ENCODE data around the gene BPIFB1. TPM values are rescaled to one million over a fixed set of nuclear protein-coding genes. Genes with fewer than 3 reads are reported as not detected.

BPIFB1 gene
- total and polyA plus RNA-seq, 2 of the 13 experiments (the other 11 are each of a cell fraction or from before 2014, with no cell fraction given) = 0.82 to 4.4 TPM

GRCh38 chr20:33308668-33309067 lies 25.7 kb downstream of the BPIFB1 start (continued):
- TF ChIP-seq SKIL (CRISPR knock-in tag; IDR thresholded peaks at IDR 0.05; ENCODE audit: borderline replicate concordance) = 0 out of 2 replicates have a peak, but pooled peaks have one; percentile 15
- no peak for TF ChIP-seq STAG1 (CRISPR knock-in tag; IDR thresholded peaks at IDR 0.05)
- no peak for TF ChIP-seq ZNF740 (CRISPR knock-in tag; IDR thresholded peaks at IDR 0.05)
- TF ChIP-seq ZNF646 (CRISPR knock-in tag; IDR thresholded peaks at IDR 0.05) = peak; percentile 73; the same call in 1 of the 2 replicates
- no peak for TF ChIP-seq PITX1 (CRISPR knock-in tag; IDR thresholded peaks at IDR 0.05)
- TF ChIP-seq KLF16 (CRISPR knock-in tag; IDR thresholded peaks at IDR 0.05) = 0 out of 4 replicates have a peak, but pooled peaks of 1 of the 2 experiments have one; percentile 45
- no peak for TF ChIP-seq ARHGAP35 (CRISPR knock-in tag; IDR thresholded peaks at IDR 0.05; ENCODE audit: borderline replicate concordance)
- TF ChIP-seq ZNF317 (CRISPR knock-in tag; IDR thresholded peaks at IDR 0.05) = no peak
- no peak for TF ChIP-seq KDM1A (CRISPR knock-in tag; IDR thresholded peaks at IDR 0.05)
- no peak for TF ChIP-seq YY1 (IDR thresholded peaks at IDR 0.05; ENCODE audit: insufficient read depth, insufficient replicate concordance, low read depth, low read length)
- no peak for TF ChIP-seq DR1 (CRISPR knock-in tag; IDR thresholded peaks at IDR 0.05)
- TF ChIP-seq ZFP36 (IDR thresholded peaks at IDR 0.05; ENCODE audit: borderline replicate concordance, low read depth, low read length, partially characterized antibody) = no peak

Data from HepG2 (cell line).